Skin of body (tissue), 1 donor: ENCODE results near the gene EIF6. TPM values are rescaled to one million over a fixed set of nuclear protein-coding genes. Genes with fewer than 3 reads are reported as not detected.

Experiments
- total RNA-seq: library from RNA; depleted of rRNA; stranded (reverse); fragments of >200 nt; gene quantifications from one replicate; pipeline ENCODE4 v1.2.3, GENCODE V29; 2014

Gene EIF6
- total RNA-seq, 1 donor from 2014 or later = 69.6 TPM

Other genes with a start within 250 kb of the EIF6 start
- 44.6 TPM for gene TRPC4AP, start 192.0 kb downstream of the EIF6 start, total RNA-seq
- 11.9 TPM for gene EDEM2, start 137.4 kb downstream of the EIF6 start, total RNA-seq
- 26.7 TPM for gene PROCR, start 112.7 kb downstream of the EIF6 start, total RNA-seq
- 0.39 TPM for gene MMP24, start 58.1 kb downstream of the EIF6 start, total RNA-seq
- gene MMP24OS, start 6.7 kb downstream of the EIF6 start, total RNA-seq = 15.7 TPM
- 7.7 TPM for gene FAM83C, start 7.7 kb upstream of the EIF6 start, total RNA-seq
- gene UQCC1, start 127.2 kb upstream of the EIF6 start, total RNA-seq = 46.4 TPM
- 0.49 TPM for gene GDF5, start 153.5 kb upstream of the EIF6 start, total RNA-seq
- gene CEP250, start 170.8 kb upstream of the EIF6 start, total RNA-seq = 23.1 TPM
- gene C20orf173, start 244.9 kb upstream of the EIF6 start, total RNA-seq = not detected